ENCODE measurements around the gene ANAPC2.

The ANAPC2 gene

DNA sequence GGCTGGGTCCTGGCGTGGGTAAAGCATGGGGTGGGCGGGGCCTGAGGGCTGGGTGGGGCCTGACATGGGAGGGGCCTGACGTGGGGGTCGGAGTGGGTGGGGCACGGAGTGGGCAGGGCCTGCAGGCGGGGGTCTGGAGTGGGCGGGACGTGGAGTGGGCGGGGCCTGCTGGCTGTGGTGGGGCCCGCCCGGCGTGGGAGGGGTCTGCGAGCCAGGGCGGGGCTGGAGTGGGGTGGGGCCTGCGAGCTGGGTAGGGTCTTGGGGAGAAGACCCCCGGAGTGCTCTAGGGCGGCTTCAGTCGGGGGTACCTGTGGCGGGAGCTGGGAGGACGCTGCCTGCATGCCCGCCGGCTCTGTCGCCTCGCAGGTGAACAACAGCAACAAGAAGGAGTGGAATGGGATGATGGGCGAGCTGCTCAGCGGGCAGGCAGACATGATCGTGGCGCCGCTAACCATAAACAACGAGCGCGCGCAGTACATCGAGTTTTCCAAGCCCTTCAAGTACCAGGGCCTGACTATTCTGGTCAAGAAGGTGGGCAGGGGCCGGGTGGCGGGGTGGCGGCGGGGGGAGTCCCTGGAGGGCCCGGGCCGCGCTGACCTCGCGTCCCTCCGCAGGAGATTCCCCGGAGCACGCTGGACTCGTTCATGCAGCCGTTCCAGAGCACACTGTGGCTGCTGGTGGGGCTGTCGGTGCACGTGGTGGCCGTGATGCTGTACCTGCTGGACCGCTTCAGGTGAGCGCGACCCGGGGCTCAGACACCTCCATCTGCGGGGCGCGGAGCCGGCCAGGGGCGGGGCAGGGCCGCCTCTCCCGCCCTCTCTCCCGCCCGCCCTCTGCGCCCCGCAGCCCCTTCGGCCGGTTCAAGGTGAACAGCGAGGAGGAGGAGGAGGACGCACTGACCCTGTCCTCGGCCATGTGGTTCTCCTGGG lies 26.5 kb downstream of the ANAPC2 start:
- no peak for DNase-seq

DNA sequence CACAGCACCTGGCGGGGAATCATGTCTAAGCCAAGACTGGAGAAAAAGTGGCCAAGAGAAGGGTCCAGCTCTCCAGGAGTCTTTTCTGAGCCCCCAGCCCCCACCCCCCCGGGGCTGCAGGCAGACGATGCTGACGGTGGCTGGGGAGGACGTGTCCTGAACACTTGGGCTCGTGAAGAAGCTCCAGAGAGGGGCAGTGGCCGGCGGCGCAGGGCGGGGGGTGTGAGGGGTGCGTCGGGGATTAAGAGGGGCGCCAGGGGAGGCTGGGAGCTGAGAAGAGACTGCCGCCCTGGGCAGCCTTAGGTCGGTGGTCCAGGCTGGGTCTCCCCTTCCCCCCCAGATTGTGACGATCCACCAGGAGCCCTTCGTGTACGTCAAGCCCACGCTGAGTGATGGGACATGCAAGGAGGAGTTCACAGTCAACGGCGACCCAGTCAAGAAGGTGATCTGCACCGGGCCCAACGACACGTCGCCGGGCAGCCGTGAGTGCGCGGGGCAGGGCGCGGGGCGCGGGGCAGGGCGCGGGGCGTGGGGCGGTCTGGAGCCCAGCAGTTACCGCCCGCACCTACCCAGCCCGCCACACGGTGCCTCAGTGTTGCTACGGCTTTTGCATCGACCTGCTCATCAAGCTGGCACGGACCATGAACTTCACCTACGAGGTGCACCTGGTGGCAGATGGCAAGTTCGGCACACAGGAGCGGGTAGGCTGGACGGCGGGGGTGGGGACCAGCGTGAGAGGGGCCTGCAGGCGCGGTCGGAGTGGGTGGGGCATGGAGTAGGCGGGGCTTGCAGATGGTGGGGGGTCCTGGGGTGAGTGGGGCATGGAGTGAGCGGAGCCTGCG lies 27.4 kb downstream of the ANAPC2 start:
- no peak for DNase-seq

DNA sequence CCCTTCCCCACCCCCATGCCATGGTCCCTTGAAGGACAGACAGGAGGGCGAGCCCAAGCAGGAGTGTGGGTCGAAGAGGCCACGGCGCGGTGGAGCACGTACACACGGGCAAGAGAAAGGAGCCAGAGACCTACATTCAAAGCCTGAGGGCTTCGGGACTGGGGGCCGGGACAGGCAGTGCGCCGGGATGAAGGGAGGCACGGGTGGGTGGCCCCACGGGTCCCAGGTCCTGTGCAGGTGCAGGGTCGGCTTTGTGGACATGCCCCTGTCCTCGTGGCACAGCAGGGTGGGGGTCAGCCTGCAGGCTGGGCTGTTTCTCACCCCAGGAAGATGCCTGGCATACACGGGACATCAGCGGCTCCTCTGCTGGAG lies 28.3 kb downstream of the ANAPC2 start:
- no peak for DNase-seq

DNA sequence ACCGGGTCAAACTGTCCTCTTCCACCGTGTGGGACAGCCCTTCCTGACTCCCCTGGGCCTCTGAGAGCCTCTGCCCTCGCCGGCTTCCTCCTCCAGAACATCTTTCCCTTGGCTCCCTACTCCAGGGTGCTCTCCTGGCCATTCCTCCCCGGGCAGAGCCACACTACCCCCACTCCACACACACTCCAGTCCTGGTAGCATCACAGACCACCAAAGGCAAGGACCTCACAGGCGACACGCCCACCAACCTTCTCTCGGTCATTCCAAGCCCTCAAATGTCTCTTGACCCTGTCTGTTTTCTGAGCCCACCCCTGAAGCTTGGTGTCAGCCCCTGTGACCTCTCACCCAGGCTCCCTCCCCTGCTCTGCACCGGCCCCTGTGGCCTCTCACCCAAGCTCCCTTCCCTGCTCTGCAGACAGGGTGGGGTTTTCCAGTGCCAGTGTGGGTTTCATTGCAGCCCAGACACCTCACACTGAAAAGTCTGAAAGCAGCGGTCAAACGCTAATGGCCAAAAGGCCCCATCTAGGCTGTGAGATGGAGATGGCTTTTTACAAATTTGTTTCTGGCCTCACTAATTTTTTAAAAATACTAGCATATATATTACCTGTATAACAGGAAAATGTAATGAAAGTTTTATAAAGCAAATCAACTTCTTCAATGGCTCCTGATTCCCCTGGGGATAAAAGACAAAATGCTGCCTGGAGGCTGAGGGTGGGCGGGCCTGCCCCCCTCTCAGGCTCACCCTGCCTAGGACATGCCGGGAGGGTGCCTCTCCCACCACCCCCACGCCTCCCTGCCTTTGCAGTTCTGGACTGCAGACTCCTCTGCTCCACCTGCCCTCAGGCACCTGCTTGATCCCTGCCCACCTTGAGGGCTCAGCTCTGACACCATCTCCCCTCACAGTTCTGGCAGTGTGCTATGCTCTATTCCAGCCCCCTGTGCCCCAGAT lies 29.0 kb downstream of the ANAPC2 start:
- DNase-seq, result no peak

DNA sequence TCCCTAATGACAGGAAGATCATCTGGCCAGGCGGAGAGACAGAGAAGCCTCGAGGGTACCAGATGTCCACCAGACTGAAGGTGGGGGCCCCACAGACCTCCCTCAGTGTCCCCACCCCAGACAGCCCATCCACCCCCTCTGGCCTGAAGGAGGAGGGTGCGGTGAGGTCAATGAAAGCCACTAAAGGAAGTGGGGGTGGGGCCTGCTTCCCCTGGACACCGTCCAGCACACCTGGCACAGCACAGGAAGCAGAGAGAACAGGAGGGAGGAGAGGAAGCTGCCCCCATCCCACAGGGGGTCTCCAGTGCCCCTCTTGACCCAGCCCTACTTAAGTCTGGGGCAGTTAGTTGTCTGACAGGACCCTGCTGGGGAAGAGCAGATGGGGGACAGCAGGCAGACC lies 29.7 kb downstream of the ANAPC2 start:
- no peak for DNase-seq

DNA sequence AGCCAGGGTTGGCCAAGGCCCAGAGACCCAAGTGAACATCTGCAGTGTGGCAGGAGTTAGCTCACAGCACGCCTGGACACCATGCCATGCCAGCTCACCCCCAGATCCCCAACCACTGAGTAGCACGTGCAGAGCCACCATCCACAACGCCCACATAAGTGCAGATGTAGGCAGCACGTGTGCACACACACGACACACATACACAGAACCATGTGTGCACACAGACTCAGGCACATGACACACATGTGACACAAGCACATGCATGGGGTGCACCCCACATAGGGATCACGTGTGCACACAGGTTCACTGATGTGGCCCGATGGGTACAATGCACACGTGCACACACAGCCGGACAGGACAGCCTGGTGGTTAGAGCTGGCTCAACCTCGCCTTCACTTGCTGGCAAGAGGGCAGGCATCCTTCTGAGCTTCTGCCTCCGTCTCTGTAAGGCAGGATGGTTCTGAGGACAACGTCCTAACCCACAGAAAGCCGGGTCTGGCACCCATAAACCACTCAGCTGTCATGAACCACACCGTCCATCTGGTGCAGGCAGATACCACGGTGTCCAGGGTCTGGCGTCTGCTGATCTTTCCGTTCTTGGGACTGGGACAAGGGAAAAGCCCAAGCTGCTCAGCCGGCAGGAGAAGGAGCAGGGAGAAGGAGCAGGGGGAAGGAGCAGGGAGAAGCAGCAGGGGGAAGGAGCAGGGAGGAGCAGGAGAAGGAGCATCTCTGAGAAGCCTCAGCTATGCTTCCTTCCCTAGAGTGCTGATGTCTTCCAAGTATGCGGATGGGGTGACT lies 30.5 kb downstream of the ANAPC2 start:
- DNase-seq, result no peak

DNA sequence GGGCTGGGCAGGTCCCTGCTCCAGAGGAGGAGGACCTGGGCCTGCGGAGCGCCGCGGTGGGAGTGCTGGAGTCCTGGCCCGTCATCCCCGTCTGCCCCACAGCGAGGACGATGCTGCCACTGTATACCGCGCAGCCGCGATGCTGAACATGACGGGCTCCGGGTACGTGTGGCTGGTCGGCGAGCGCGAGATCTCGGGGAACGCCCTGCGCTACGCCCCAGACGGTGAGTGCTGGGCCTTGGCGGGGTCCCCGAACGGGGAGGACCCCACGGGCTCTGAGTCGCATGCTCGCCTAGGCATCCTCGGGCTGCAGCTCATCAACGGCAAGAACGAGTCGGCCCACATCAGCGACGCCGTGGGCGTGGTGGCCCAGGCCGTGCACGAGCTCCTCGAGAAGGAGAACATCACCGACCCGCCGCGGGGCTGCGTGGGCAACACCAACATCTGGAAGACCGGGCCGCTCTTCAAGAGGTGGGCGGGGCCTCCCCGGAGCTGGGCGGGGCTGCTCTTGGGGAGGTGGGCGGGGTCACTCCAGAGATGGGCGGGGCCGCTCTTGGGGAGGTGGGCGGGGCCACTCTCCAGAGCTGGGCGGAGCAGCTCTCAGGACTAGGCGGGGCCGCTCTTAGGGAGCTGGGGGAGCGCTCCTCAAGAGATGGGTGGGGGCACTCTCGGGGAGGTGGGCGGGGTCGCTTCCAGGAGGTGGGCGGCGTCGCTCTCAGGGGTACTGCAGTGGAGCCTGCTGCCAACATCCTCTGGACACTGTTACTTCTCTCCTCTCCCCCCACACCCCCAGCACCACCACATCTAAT lies 31.6 kb downstream of the ANAPC2 start:
- peak; percentile 45 for DNase-seq

DNA sequence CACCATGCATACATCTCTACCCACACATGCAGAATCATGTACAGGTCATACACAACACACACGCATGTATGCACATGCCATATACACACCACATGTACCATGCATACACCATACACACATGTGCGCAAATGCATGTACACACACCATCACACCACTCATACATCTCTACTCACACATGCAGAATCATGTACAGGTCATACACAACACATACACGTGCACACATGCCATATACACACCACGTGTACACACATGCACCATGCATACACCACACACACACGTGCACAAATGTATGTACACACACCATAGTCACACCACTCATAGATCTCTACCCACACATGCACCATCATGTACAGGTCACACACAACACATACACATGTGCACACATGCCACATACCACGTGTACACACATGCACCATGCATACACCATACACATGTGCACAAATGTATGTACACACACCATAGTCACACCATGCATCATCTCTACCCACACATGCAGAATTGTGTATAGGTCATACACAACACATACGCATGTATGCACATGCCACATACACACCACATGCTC lies 35.4 kb downstream of the ANAPC2 start:
- DNase-seq, result no peak

DNA sequence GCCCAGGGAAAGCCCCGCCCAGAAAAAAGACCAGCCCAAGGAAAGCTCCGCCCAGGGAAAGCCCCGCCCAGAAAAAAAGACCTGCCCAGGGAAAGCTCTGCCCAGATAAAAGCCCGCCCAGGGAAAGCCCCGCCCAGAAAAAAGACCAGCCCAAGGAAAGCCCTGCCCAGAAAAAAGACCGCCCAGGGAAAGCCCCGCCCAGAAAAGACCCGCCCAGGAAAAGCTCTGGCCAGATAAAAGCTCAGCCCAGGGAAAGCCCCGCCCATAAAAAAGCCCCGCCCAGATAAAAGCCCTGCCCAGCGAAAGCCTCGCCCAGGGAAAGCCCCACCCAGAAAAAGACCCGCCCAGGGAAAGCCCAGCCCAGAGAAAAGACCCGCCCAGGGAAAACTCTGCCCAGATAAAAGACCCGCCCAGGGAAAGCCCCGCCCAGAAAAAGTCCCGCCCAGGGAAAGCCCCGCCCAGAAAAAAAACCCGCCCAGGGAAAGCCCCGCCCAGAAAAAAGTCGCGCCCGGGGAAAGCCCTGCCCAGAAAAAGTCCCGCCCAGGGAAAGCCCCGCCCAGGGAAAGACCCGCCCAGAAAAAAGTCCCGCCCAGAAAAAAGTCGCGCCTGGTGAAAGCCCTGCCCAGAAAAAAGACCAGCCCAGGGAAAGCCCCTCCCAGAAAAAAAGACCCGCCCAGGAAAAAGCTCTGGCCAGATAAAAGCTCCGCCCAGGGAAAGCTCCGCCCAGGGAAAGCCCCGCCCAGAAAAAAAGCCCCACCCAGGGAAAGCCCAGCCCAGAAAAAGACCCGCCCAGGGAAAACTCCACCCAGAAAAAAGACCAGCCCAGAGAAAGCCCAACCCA lies 37.5 kb downstream of the ANAPC2 start:
- DNase-seq, result no peak

DNA sequence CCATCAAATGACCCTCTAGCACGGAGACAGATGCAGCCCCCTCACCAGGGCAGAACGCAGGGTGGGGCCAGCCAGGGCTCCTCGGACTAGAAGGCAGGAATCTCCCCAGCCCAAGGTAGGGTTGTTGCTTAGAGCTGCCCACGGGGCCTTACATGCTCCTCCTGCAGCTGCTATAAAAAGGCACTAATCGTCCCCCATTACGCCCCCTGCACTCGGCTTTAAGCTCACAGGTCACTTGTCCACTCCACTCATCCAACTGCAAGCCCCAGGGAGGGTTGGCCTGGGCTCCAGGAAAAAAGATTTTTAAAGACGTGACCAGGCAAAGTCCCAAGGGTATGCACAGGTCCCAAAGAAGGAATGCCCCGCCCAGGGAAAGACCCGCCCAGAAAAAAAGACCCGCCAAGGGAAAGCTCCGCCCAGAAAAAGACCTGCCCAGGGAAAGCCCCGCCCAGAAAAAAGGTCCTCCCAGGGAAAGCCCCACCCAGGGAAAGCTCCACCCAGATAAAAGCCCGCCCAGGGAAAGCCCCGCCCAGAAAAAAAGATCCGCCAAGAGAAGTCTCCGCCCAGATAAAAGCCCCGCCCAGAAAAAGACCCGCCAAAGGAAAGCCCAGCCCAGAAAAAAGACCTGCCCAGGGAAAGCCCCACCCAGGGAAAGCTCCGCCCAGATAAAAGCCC lies 38.3 kb downstream of the ANAPC2 start:
- DNase-seq, result no peak

DNA sequence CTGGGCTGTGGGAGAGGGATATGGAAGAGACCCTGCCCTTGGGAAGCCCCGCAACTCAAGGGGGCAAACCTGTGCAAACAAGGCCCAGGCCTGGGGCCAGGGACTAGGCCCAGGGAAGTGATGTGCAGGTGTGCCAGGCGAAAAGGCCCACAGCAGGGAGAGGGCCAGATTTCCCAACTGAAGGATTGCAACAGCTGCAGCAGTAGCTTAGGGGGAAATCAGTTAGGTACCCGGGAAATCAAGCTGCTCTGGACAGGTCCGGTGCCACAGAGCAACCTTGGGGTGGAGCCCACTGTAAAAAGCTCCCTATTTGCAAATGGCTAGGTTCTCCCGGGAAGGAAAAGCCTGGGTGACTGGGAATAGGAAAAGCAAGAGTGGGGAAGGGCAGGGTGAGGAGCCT lies 39.0 kb downstream of the ANAPC2 start:
- DNase-seq, result no peak

DNA sequence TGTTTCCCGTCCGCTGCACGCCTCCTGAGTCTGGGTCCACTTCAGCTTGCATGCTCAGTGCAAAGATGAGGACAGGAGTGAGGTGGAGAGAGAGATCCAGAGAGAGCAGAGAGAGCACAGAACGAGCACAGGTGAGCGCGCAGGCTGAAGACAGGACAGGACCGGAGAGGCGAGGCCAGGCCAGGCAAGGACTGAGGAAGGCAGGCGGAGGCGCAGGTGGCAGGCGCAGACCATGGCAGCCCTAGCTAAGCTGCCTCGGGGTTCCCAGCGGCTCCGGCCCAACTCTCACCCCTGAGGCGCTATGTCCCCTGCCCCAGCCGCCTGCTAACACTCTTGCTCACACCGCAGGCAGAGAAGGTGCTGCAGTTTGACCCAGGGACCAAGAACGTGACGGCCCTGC lies 39.7 kb downstream of the ANAPC2 start:
- DNase-seq, result no peak

DNA sequence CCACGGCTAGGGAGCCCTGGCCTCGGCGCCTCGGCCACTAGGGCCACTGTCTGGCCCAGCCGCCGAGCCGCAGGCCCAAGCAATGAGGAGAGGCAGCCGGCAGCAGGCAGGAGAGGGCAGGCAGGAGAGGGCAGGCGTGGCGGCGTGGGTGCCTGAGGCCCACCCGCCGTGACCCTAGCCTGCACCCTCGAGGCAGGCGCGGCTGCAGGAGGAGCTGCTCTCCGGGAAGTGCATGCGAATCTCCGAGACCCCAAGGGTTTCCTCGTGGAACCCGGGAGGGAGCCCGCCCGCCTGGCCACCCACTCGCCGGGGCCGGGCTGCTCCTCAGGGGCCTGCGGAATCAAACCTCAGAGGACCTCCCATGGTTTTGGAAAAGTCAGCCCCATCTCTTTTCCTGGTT lies 40.1 kb downstream of the ANAPC2 start:
- no peak for DNase-seq

DNA sequence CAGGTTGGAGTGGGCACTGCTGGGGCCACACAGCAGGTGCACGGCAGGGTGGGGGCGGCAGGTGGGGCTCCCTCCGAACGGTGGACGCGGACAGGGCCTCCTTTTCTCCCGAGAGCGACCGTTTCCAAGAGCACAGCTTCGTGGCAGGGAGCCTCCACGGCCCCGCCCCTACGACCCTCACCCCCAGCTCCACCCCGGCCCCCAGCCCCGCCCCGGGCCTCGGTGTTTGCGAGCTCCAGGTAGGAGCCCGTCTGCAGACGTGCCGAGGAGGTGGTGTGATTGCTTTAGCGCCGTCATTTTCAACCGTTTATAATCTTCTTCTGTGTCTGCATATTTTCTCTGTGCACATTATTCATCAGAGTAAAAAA lies 40.6 kb downstream of the ANAPC2 start:
- no peak for DNase-seq

DNA sequence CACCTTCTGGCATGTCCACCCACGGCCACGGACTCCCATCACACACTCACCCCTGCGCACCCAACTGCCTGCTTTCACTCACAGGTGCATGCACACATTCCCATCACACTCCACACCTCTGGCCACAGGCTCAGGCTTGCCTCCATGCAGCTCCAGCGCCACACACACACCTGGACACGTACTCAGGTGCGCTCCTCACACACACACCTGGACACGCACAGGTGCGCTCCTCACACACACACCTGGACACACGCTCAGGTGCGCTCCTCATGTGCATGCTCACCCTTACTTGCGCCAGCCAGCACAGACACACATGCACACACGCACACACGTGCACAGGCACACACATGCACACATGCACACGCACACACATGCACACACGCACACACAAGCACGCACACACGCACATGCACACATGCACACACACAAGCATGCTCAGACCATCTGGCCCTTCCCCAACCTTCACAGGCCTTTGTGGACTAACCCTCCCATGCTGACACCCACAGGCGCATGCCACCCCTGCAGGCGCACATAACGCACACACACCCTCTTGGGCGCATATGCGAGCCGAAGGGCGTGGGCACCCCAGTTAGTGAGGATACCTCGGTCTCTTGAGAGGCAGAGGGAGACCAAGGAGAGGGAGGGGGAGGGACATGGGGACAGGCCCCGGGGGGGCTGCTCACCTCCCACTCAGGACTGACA lies 41.1 kb downstream of the ANAPC2 start:
- DNase-seq, result no peak

DNA sequence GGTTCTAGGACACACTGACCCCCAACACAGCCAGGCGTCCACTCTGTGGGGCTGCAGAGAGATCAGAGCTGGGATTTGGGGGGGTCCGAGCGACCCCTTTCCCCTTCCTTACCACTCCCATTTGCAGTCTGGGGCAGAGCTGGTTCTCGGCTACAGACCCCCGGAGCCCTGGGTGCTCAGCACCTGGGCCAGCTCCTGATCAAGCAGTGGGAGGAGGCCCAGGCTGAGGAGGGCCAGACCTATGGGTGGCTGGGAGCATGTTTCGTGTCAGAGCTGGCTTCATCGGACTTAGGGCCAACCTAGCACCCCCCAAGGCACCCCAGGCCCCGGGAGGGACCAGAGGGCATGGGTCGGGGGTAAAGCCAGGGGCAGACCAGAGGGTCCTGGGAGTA lies 41.8 kb downstream of the ANAPC2 start:
- DNase-seq, result no peak

DNA sequence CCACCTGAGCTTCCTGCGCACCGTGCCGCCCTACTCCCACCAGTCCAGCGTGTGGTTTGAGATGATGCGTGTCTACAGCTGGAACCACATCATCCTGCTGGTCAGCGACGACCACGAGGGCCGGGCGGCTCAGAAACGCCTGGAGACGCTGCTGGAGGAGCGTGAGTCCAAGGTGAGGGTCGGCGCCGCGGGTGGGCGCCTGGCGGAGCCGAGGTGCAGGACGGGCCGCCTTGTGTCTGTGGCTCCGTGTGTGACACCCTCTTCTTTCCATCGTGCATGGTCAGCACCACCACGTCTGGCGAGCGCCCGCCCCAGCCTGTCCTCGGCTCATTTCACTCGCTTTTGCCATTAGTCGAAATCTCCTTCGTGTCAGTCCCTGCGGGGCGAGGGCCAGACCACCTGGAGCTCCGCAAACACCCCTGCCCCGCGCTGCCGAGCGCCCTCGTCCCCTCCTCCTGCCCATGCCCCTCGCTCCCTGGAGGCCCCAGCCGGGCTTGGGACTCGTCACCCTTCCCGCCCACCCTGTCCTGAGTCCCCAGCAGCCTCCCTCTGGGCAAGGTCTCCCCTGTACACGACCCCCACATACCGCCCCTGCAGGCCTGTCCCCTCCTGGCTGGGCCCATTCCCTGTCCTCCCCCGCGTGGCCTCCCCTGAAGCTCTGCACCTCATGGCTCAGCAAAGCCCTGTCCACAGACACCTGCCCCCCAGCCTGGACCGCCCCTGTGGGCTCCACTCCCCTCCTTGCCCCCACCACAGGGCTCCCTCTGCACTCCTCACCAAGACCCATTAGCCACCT lies 42.4 kb downstream of the ANAPC2 start:
- no peak for DNase-seq

DNA sequence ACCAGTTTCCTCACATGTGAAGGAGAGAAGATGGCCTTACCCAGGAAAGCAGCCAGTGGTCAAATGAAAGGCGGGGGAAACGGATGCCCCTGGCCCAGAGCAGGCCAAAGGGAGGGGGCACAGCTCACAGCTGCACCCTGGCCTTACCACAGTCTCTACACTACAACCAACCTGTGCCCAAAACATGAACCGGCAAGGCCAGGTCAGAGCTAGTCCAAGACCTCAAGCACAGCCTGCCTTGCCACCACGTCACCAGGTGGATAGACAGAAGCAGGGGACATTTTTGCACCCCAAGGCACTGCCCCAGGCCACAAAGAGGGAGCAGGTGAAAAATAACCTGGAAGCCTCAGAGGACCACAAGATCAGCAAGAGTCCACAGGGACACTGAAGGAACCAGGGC lies 44.9 kb downstream of the ANAPC2 start:
- DNase-seq, result no peak
